Loucy (cell line): Measurements from ENCODE around the gene FPR1.

ENCODE experiments used
- H2AFZ ChIP-seq: fragments of 200-600 bp; sonication (generic); 2 replicates; pipeline ENCODE4 v1.6.0; 2016; ENCODE audit warnings: antibody characterized with exemption, mild to moderate bottlenecking, low read length, moderate library complexity
- H3F3A ChIP-seq: fragments of 200-600 bp; 2 replicates; pipeline ENCODE4 v1.6.0; 2016; ENCODE audit warnings: antibody characterized with exemption, low read depth, mild to moderate bottlenecking
- H3K27me3 ChIP-seq: fragments of 200-600 bp; sonication (generic); 2 replicates; pipeline ENCODE4 v1.6.1; 2014; ENCODE audit warnings: low read length, mild to moderate bottlenecking; ENCODE audit not compliant: insufficient read depth, poor library complexity, severe bottlenecking
- H3K36me3 ChIP-seq: fragments of 200-600 bp; sonication (generic); 2 replicates; pipeline ENCODE4 v1.6.1; 2016; ENCODE audit warnings: low read length; ENCODE audit not compliant: insufficient read depth
- H3K4me1 ChIP-seq: fragments of 200-600 bp; sonication (generic); 2 replicates; pipeline ENCODE4 v1.5.1; 2014; ENCODE audit warnings: low read length, mild to moderate bottlenecking; ENCODE audit not compliant: insufficient read depth, poor library complexity, severe bottlenecking
- H3K4me2 ChIP-seq: fragments of 200-600 bp; sonication (generic); 2 replicates; pipeline ENCODE4 v1.6.0; 2014; ENCODE audit warnings: antibody characterized with exemption, low read length, low read depth, mild to moderate bottlenecking; ENCODE audit not compliant: poor library complexity, severe bottlenecking
- H3K4me3 ChIP-seq: fragments of 200-600 bp; sonication (generic); 2 replicates; pipeline ENCODE4 v1.5.1; 2014; ENCODE audit warnings: low read length, mild to moderate bottlenecking, mixed read lengths; ENCODE audit not compliant: poor library complexity, severe bottlenecking
- H3K79me2 ChIP-seq: fragments of 200-600 bp; sonication (generic); 2 replicates; pipeline ENCODE4 v1.6.1; 2014; ENCODE audit warnings: low read length; ENCODE audit not compliant: insufficient read depth
- H3K9ac ChIP-seq: fragments of 200-600 bp; sonication (generic); 2 replicates; pipeline ENCODE4 v1.6.0; 2014; ENCODE audit warnings: mild to moderate bottlenecking, low read depth, low read length, moderate library complexity; ENCODE audit not compliant: poor library complexity, severe bottlenecking
- H3K9me2 ChIP-seq: fragments of 200-600 bp; sonication (generic); replicated peaks from 2 replicates; pipeline ENCODE4 v1.6.1; 2016; ENCODE audit warnings: low read depth, low read length, mixed read lengths
- H3K9me3 ChIP-seq: fragments of 200-600 bp; sonication (generic); 2 replicates; pipeline ENCODE4 v1.6.1; 2014; ENCODE audit warnings: mild to moderate bottlenecking, antibody characterized with exemption, low read length, low read depth; ENCODE audit not compliant: insufficient read depth
- H4K20me1 ChIP-seq: fragments of 200-600 bp; sonication (generic); 2 replicates; pipeline ENCODE4 v1.6.0; 2014; ENCODE audit warnings: antibody characterized with exemption, low read length, mild to moderate bottlenecking; ENCODE audit not compliant: insufficient read depth, poor library complexity, severe bottlenecking
- EZH2phosphoT487 ChIP-seq: fragments of 200-600 bp; IDR thresholded peaks from 2 replicates; pipeline ENCODE4 v1.6.1; 2018; ENCODE audit warnings: antibody characterized with exemption, mild to moderate bottlenecking, moderate library complexity, borderline replicate concordance
- TF ChIP-seq, protein P1 (sequence below): fragments of 200-600 bp; sonication (generic); conservative IDR thresholded peaks from 2 replicates; pipeline ENCODE4 v1.5.1; 2014; ENCODE audit warnings: mild to moderate bottlenecking, antibody characterized with exemption, low read length

The FPR1 gene

DNA sequence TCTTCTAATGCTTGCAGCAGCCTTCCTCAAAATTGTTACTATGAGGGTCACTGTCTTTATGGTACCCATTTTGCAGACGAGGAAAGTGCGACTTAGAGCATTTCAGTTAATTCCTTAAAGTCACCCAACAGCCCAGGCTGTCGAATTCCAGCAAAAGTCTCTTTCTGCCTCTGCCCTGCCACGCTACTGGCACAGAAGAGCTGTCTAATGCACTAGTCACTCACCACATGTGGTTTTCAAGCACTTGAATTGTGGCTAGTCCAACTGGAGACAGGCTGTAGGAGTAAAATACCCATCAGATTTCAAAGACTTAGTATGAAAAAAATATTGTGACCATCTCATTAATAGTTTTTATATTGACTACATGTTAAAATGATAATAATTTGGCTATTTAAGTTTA, 1.7 kb downstream of the FPR1 start:
- Histone ChIP-seq H3K9ac (no peak overlapping the region), H3K4me2 (no peak overlapping the region), H3K4me1 (no peaks in the 10 kb centered on the region)

DNA sequence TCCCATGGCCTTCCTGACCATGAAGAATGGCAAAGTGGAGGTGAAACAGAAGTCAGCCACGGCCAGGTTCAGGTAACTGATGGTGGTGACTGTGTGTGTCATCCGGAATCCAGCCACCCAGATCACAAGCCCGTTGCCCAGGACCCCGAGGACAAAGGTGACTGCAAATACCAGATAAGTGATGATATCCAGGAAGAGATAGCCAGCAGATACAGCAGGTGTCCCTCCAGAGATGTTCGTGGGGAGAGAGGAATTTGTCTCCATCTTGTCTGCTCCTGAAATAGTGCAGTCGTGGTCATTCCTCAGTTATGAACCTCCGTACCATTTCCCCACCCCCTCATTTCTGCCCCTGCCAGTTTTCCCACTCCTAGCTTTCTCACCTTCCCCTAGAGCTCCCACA, 4.9 kb downstream of the FPR1 start:
- no peaks in the 10 kb centered on the region for H3K4me1 ChIP-seq
- no peak overlapping the region for H2AFZ ChIP-seq
- no peaks in the 10 kb centered on the region for H3K79me2 ChIP-seq
- H3K4me3 ChIP-seq = no peak overlapping the region
- no peak overlapping the region for H3K4me2 ChIP-seq
- no peaks in the 10 kb centered on the region for H3K36me3 ChIP-seq
- H3K27me3 ChIP-seq = no peaks in the 10 kb centered on the region
- H3F3A ChIP-seq = no peaks in the 10 kb centered on the region
- H4K20me1 ChIP-seq = no peaks in the 10 kb centered on the region
- H3K9me2 ChIP-seq = no peaks in the 10 kb centered on the region
- no peaks in the 10 kb centered on the region; the same call in 1 of the 2 replicates for H3K9me3 ChIP-seq
- H3K9ac ChIP-seq = no peak overlapping the region
- no peak for TF ChIP-seq EZH2phosphoT487
- TF ChIP-seq, protein P1, sequence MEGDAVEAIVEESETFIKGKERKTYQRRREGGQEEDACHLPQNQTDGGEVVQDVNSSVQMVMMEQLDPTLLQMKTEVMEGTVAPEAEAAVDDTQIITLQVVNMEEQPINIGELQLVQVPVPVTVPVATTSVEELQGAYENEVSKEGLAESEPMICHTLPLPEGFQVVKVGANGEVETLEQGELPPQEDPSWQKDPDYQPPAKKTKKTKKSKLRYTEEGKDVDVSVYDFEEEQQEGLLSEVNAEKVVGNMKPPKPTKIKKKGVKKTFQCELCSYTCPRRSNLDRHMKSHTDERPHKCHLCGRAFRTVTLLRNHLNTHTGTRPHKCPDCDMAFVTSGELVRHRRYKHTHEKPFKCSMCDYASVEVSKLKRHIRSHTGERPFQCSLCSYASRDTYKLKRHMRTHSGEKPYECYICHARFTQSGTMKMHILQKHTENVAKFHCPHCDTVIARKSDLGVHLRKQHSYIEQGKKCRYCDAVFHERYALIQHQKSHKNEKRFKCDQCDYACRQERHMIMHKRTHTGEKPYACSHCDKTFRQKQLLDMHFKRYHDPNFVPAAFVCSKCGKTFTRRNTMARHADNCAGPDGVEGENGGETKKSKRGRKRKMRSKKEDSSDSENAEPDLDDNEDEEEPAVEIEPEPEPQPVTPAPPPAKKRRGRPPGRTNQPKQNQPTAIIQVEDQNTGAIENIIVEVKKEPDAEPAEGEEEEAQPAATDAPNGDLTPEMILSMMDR = no peak

More for the DNA sequence above, 1.7 kb downstream of the FPR1 start:
- Histone ChIP-seq H3K27me3 (no peaks in the 10 kb centered on the region), H3K79me2 (no peaks in the 10 kb centered on the region), H3K36me3 (no peaks in the 10 kb centered on the region), H3K9me3 (no peaks in the 10 kb centered on the region; the same call in 1 of the 2 replicates), H2AFZ (no peak overlapping the region), H3F3A (no peaks in the 10 kb centered on the region), H3K9me2 (no peaks in the 10 kb centered on the region), H4K20me1 (no peaks in the 10 kb centered on the region), H3K4me3 (no peak overlapping the region)
- TF ChIP-seq, protein P1 = no peak
- no peak for TF ChIP-seq EZH2phosphoT487

DNA sequence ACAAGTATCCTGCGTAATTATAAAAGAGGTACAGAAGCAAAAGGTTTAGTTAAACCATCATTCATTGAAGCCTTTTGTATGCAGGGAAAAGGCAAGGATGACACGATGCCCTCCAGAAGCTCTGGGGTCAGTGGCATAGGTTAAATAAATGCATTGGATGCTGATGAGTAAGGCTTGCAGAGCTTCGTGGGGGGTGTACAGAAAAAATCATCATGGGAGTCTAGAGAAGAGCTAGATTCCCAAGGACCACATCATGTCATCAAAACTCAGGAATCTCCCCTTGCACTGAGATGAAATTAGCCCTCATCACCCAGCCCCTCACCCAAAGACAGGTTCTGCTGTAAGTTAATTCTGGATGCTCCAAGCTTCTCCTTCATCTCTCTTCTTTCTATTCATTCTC, 8.3 kb downstream of the FPR1 start:
- no peak overlapping the region for H3K4me3 ChIP-seq
- H3K9me3 ChIP-seq = no peaks in the 10 kb centered on the region; the same call in 1 of the 2 replicates
- H3K79me2 ChIP-seq = no peaks in the 10 kb centered on the region
- no peaks in the 10 kb centered on the region for H3K9me2 ChIP-seq
- H3F3A ChIP-seq = no peaks in the 10 kb centered on the region
- no peaks in the 10 kb centered on the region for H4K20me1 ChIP-seq
- no peak overlapping the region for H3K9ac ChIP-seq
- H3K36me3 ChIP-seq = no peaks in the 10 kb centered on the region
- no peak for TF ChIP-seq EZH2phosphoT487
- TF ChIP-seq, protein P1 = no peak
- no peak overlapping the region for H3K4me2 ChIP-seq
- no peak overlapping the region for H2AFZ ChIP-seq
- no peaks in the 10 kb centered on the region for H3K4me1 ChIP-seq
- H3K27me3 ChIP-seq = no peaks in the 10 kb centered on the region
